Measurements from ENCODE around the gene ALKBH7. TPM values are rescaled to one million over a fixed set of nuclear protein-coding genes. Genes with fewer than 3 reads are reported as not detected.

Gene ALKBH7
- total RNA-seq, 1 donor from 2014 or later, result 21.2 TPM

DNA sequence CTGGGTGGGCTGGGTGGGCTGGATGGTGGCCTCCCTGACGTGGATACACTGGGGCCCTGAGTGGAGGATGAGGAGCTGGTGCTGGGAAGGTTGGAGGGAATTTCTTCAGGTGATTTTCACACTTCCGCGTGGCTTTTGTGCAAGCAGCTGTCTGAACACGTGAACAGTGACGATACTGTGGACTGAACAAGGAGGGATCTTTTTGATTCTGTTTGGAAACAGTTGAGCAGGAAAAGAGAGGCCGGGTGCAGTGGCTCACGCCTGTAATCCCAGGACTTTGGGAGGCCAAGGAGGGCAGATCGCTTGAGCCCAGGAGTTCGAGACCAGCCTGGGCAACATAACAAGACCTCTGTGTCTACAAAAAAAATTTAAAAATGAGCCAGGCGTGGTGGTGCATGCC, 29.5 kb downstream of the ALKBH7 start:
- no peak for DNase-seq

GRCh38 chr19:6402837-6403608, 30.4 kb downstream of the ALKBH7 start:
- DNase-seq, result peak; percentile 69

GRCh38 chr19:6406401-6406800, 33.8 kb downstream of the ALKBH7 start:
- DNase-seq, result no peak

- DNase-seq, result no peak
These were observed 36.8 kb downstream of the ALKBH7 start for GRCh38 chr19:6409346-6409745.

DNA sequence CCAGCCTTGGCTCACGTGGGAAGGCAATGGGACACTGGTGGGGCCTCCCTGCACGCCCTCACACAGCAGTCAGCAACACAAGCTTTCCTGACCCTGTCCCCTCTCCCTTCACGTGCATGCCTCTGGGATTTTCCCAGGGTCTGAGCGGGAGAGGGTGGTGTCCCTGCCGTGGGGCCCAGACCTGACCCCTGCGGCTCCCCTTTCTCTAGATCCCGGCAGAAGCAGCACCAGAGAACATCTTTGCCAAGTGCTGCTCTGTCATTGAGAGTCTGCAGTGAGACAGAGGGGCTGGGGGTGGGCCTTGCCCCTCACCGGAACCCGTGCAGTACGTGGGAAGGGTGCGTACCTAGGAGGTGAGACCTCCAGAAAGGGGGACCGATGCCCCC, 39.5 kb downstream of the ALKBH7 start:
- DNase-seq, result no peak

DNA sequence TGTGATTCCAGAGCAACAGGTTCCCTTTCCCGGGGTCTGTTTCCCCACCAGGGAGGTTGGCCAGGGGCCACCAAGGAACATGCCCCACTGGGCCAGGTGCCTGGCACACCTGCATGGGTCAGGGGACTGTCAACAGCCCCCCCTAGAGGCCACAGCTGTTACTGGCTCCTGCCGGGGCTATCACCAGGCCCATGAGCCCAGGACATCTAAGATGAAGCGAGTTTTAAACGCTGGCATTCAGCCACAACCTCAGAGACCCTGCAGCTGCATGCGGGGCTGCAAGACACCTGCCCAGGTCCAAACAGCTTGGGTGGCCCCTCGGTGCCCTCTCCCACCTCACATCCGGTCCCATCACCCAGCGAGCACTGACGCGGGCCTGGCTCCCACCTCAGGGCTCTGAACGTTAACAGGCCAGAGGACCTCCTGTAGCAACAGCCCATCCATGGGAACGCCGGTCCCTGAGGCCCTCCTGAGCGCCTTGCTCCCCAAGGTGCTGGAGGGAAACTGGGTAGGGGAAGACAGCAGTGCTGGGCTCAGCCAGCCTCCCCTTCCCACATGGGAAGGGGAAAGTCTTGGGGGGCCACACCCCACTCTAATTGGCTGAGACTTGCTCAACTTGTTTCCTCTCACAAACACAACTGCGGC, 40.0 kb downstream of the ALKBH7 start:
- DNase-seq, result no peak

DNA sequence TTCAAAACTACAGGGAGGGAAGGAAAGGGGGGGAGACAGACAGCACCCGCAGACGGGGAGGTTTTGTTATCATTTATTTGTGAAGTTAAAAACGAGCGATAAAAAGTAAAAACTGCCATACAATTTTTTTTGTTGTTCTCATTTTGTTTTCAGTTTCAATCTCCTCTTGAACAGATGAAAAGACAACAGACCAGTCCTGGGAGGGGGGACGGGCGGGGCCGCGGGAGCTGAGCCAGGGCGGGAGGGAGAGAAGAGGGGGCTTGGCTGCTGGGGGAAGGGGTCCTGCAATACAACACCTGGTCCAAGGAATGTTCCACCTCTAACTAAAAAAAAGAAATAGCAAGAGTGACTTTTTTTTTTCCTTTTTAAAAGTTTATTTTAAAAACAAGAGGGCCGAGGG, 40.7 kb downstream of the ALKBH7 start:
- DNase-seq, result no peak

DNA sequence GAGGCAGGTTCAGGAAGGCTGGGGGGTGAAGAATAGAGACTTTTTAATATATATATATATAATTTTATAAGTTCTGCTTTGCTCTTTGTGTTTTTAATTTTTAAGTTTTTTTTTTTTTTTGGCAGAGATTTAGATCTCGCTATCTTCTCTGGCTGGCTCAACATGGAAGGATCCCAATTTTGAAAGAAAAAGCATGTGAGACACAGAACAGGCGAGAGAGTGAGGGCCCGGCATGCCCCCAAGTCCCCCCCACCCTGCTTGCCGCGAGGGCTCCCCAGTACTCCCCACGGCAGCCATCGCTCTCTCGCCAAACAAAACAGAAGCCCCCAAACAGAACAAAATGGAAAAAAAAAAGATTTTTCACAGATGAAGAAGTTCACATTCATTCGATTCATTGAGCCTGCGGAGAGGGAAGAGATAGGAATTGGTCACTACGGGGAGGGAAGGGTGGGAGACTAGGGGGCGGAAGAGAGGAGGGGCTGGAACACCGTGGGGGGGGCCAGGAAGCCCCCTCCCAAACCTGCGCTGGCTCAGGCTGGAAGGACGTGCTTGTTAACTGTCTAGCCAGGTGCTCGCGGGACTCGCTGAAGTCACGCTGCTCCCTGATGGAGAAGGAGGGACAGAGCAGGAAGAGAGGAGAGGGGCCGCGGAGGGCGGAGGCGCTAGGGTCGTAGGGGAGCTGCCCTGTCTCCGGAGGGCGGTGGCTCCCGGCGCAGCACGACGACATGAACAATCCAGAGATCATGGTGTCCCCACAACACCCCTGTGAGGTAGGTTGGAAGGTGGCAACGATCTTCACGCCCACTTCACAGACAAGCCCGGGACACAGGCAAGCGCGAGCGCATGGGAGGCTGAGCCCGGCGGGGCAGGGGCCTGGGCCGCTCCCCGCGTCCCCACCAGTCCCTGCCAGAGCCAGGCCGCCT, 41.4 kb downstream of the ALKBH7 start:
- DNase-seq, result no peak

- DNase-seq, result no peak
These were observed 42.4 kb downstream of the ALKBH7 start for GRCh38 chr19:6414793-6415590.

- DNase-seq, result no peak
These were observed 43.1 kb downstream of the ALKBH7 start for GRCh38 chr19:6415591-6416190.

- DNase-seq, result no peak
These were observed 44.2 kb downstream of the ALKBH7 start for GRCh38 chr19:6416658-6417405.

- DNase-seq, result no peak
These were observed 45.3 kb downstream of the ALKBH7 start for GRCh38 chr19:6417713-6418561.

- DNase-seq, result no peak
These were observed 46.0 kb downstream of the ALKBH7 start for GRCh38 chr19:6418562-6418932.

DNA sequence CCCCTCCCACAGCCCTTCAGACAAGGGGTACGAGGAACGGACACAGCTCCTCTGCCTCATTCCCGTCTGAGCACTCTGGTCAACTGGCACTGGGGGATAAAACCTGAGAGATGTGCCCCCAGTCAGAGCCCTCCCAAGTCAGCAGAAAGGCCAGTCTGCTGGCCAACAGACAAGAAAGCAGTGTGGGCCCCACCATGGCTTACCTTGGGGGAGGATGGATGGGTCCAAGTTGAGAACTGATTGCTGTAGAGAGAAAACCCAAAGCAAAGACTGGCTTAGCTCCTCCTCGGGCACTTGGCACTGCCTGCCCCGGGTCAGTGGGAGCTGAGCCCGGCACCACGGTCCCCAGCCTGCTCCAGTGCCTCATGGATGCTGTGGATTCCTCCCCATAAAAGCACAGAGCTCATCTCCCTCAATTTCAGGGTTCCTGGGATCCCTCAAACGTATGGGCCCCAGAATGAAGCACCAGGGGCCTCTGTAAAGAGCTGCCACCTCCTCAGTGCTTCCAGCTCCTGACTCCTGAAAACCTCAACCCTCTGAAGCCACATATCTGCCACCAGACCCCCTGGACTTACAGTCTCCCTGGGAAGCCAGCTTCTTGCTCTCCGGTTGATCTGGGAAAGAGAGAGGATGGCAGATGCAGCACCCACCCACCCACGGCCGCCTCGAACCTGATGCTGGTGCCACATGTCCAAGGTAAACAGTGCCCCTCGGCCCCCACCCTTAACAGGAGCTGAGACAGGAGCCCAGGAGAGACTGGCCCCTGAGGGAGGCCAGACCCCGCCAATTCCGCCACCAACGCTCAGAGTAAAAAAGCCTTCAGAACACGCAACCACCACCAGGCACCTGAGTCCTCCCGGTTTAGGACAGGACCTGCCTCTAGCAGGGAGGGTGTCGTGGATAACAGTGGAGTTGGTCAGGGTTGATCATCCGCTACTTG, 48.8 kb downstream of the ALKBH7 start:
- no peak for DNase-seq

- no peak for DNase-seq
These were observed 51.1 kb downstream of the ALKBH7 start for GRCh38 chr19:6423499-6424194.

- DNase-seq, result no peak
These were observed 51.8 kb downstream of the ALKBH7 start, which contains the start of gene KHSRP for GRCh38 chr19:6424195-6424938. Gene KHSRP, minus strand, starts transcription at chr19:6424811. Its CDS starts 110 bp downstream, at chr19:6424701.

Measured in occipital lobe (tissue), 2 donors.